HG03095 (cell line): ENCODE data around the gene ACYP1.
A peak's percentile ranks its signal among the peaks of the same experiment; 100 is the strongest.
"Not testable (repeated sequence)": the region's sequence is repeated elsewhere in the genome, so short reads cannot be mapped to it uniquely, and the experiment has no call there.

Source experiments
- ATAC-seq: cut with Tn5 transposase; IDR thresholded peaks from one replicate; pipeline ENCODE4 v1.9.1; 2021; ENCODE audit warnings: moderate library complexity; ENCODE audit not compliant: unreplicated experiment

Gene ACYP1

DNA sequence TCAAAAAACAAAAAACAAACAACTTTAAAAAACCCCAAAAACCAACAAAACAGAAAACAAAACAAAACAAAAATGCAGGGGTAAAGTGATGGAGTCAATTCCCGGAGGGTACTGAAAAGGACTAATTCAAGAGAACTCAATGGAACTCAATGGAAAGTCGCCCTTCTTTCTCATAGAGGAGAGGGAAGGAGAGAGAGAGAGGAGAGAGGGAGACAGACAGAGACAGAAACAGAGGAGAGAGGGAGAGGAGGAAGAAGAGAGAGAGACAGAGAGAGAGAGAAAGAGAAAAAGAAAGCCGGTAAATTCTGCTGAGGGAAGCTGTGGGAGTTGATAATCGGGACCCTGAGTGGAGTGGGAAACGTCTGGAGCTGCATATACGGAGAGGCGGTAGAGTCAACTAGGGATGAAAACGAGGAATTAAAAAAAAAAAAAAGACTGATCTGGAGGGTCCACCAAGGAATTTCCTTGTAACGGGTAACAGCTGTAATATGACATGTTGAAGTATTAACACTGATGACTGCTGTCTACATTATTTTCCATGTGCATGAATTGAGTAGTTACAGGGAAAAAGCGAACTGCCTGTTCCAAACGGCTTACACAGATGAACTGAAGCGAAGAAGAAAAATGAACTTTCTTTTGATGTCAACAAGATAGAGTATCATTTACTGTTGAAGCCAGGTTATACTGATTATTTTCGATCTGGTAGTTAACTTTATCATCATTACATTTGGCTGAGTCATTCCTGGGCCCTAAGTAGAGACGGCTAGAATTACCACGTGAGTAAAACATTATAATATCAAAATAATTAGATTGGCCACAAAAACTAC is 4.7 kb upstream of the ACYP1 start:
- no peak for ATAC-seq

GRCh38 chr14:75067765-75068164 is 3.9 kb upstream of the ACYP1 start:
- not testable (repeated sequence) for ATAC-seq

GRCh38 chr14:75067212-75067611 is 3.4 kb upstream of the ACYP1 start:
- ATAC-seq: no peak

DNA sequence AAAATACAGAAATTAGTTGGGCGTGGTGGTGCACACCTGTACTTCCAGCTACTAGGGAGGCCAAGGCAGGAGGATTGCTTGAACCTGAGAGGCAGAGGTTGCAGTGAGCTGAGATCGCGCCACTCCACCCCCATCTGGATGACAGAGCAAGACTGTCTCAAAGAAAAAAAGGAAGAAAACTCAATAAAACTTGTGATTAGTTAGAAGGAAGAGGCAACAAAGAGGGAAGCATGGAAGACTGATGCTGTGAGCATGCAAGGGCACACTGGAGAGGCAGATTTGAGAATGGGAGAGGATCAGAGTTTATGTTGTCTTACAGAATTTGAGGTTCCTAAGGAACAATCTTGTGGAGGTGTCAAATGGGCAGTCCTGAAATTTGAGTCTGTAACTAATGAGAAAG is 2.9 kb upstream of the ACYP1 start:
- no peak for ATAC-seq

- ATAC-seq: no peak
These were observed 362 bp upstream of the ACYP1 start for GRCh38 chr14:75064205-75064567.

DNA sequence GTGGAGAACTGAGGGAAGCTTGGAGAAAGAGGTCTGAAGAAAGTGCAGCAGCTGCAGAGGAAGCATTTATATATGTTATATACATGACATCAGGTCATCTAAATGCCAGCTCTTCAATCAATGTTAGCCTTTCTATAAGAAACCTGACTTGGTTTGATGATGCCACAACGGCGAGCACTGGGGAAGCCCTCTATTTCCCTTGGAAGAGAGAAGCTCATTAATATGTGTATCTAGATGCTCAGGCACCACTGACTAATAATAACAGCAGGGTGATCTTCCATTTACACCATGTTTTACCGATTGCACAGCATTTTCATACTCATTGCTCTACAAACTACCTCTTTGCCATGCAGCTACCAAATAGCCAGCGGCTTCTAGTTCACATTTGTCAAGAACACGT is 811 bp downstream of the ACYP1 start:
- no peak for ATAC-seq

DNA sequence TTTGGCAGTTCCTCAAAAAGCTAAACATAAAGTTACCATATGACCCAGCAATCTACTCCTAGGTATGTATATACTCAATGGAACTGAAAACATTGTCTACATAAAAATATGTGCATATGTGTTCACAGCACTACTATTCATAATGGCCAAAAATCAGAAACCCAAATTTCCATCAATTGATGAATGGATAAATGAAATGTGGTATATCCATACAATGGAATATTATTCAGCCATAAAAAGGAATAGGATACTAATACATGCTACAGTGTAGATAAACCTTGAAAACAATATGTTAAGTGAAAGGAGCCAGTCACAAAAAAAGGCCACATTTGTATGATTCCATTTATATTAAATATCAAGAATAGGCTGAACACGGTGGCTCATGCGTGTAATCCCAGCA is 3.4 kb downstream of the ACYP1 start:
- no peak for ATAC-seq

GRCh38 chr14:75059642-75060041 is 4.2 kb downstream of the ACYP1 start:
- ATAC-seq: no peak

DNA sequence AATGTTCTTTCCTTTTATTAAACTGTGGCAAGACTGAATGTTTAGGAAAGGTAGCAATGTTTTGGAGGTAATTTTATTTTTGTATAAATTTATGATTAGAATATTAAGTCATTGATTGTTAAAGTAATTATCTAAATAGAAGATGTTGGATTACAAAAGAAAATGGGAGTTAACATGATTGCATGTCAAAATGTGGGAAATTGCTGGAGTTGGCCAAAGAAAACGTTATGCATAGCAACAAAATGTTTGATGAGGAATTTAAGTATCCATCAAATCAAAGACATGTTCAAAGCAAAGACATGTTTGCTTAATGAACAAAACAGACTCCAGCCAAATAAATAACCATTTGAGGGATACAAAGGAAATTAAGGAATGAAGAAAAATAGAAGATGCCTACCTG is 9.4 kb downstream of the ACYP1 start:
- ATAC-seq: no peak

DNA sequence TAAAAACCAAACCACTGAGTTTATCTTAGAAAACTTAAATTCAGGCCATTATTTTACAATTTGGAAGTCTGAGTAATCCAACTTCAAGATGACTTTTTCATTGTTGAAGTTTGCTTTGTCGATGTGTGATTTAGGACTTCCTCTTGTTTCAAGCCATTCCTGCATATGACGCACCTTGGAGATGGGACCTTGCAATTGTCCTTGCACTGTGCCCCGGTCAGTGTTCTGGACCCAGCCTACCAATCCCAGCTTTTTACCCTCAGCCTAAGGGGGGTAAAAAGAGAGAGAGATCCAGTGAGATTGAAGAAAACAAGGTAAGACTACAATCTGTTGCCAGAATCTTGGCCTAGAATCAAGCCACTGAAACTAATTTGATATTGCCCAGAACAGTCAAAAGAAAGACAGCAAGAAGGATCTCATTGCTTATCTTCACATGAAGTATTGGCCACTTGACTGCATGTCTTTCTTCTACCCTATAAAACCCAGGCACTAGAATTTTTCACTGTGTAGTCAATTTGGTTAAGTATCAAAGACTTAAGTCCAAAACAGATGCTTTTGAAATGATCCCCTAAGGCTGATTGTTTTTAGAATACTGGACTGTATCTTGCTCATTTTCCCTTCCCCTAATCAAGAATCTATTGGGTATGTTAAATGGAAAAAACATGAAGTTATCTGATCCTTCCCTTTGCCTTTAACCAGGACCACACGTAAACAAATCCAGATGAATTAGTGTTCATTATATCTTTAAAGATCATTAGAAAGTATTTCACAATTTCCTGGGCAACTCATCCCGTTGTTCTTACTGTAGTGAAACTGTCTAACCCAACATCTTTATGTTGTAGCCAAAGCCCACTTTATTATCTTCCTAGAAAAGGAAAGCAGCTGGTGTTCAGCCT is 10.2 kb downstream of the ACYP1 start:
- ATAC-seq: no peak

DNA sequence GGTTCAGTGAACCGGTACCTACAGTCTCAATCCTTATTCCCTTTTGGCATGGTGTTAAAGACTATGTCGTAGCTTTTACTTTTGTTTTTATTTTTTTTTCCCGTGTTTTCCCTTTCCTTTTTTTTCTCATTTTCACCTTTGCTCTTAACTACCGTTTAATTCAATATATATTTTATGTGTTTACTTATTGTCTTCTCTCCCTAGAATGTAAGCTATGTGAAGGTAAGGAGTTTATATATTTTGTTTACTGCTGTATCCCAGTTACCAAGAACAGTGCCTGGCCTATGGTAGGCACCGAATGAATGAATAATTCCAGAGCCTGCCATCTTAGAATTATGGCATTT is 12.3 kb downstream of the ACYP1 start:
- ATAC-seq: no peak

GRCh38 chr14:75050852-75051555 is 12.8 kb downstream of the ACYP1 start, which contains the start of gene MLH3:
TSS of gene MLH3 (minus strand) at chr14:75051467. CDS start at chr14:75049655, 1,812 bp downstream.
- peak; percentile 54 for ATAC-seq

DNA sequence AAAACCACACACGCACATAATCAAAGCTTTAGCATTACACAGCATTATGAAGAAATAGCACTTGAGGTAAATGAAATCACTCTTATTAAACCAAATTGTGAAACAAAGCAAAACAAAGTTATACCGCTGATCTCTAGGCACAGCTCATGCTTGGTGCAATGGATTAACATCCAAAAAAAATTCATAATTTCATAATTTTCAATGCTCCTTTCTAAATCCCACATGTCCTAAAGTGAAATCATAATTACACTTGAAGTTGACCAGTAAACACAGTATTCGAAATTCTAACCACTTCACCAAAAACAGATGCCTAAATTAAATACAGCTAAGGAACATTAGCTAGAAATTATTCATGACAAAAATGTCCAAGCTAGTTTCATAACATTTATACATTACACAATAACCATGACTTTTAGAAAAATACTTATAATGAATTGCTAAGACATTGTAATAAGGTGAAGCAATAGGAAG is 14.1 kb downstream of the ACYP1 start:
- no peak for ATAC-seq

DNA sequence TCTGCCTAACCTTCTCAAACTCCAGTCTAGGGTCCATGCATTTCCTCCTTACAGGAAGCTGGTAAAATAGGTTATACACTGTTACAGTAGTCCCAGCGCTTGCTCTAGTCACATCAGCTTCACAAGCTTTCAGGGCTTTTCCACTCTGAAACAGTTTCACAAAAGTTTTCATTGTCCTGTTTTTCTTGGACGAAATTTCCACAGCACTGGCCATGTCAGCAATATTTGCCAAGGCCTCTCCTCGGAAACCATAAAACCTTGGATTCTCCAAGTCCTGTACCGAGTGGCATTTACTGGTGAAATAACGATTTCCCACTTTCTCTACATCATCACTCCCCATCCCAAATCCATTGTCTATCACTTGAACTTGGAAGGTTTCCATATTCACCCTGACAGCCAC is 14.7 kb downstream of the ACYP1 start:
- no peak for ATAC-seq

- ATAC-seq: no peak
These were observed 15.7 kb downstream of the ACYP1 start for GRCh38 chr14:75048101-75048500.

GRCh38 chr14:75047506-75047905 is 16.3 kb downstream of the ACYP1 start:
- ATAC-seq: no peak

- no peak for ATAC-seq
These were observed 16.9 kb downstream of the ACYP1 start for GRCh38 chr14:75046899-75047298.

GRCh38 chr14:75046275-75046674 is 17.5 kb downstream of the ACYP1 start:
- no peak for ATAC-seq

DNA sequence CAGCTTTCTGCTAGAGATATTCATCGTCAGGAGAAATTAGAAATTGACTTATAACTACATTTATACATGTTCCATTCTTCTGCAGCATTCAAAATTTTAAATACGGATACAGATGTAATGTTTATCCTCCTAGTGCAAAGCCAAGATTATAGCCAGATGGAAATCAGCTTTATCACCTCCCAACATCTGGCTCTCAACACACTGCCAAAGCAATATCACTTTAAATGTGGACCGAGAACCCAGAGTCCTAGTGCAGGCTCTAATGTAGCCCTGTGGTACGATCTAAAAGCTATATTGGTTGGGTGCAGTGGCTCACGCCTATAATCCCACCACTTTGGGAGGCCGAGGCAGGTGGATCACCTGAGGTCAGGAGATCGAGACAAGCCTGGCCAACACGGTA is 19.1 kb downstream of the ACYP1 start:
- ATAC-seq: no peak

- ATAC-seq: no peak
These were observed 19.5 kb downstream of the ACYP1 start for GRCh38 chr14:75044322-75044721.

DNA sequence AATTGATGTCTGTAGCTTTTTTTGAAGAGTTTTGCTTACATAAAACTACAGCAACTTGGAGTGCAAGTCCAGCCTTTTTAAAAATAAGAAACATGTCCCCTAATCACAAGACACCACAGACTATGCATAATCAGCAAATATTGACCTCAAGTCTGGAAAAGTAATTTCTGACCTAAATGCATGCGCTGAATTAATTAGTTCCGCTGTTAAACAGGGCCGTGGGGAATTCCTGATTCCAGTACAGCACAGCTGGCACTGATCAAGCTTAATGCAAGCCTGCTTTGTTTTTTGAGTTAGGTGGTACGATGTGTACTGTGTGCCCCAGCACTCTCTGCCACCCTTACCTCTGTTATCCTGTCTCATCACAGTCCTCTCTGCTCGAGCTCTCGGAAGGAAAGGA is 21.8 kb downstream of the ACYP1 start:
- ATAC-seq: no peak
